ENCODE measurements around the gene PRR35.

DNA sequence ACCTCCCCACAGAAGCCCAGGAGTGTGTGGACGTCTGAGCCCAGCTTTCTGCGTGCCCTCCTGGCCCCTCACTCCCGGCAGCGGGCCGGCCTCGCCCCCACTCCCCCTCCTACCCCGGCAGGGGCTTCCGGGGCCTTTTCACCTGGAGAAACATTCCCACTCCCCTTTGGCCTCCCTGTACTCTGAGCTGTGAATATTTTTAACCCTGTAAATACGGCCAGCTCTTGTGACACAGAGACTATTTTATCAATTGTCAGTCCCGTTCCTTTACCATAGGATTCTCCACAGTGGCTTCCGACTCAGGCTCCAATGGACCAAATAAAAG lies 5.9 kb upstream of the PRR35 start:
- TF ChIP-seq POLR2AphosphoS5 (IDR thresholded peaks at IDR 0.05) (no peak), EP300 (IDR thresholded peaks at IDR 0.05; ENCODE audit: low read depth) (no peak), POLR2A (IDR thresholded peaks at IDR 0.05) (no peak)
- TF ChIP-seq, protein P1, sequence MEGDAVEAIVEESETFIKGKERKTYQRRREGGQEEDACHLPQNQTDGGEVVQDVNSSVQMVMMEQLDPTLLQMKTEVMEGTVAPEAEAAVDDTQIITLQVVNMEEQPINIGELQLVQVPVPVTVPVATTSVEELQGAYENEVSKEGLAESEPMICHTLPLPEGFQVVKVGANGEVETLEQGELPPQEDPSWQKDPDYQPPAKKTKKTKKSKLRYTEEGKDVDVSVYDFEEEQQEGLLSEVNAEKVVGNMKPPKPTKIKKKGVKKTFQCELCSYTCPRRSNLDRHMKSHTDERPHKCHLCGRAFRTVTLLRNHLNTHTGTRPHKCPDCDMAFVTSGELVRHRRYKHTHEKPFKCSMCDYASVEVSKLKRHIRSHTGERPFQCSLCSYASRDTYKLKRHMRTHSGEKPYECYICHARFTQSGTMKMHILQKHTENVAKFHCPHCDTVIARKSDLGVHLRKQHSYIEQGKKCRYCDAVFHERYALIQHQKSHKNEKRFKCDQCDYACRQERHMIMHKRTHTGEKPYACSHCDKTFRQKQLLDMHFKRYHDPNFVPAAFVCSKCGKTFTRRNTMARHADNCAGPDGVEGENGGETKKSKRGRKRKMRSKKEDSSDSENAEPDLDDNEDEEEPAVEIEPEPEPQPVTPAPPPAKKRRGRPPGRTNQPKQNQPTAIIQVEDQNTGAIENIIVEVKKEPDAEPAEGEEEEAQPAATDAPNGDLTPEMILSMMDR (IDR thresholded peaks at IDR 0.05), result no peak

Data from transverse colon (tissue), 4 donors.